HG03354 (cell line): ENCODE results near the gene GUCA2A.

ENCODE experiments used
- ATAC-seq: cut with Tn5 transposase; IDR thresholded peaks from one replicate; pipeline ENCODE4 v1.9.1; 2021; ENCODE audit warnings: mild to moderate bottlenecking; ENCODE audit not compliant: unreplicated experiment, poor library complexity, severe bottlenecking

GUCA2A gene

DNA sequence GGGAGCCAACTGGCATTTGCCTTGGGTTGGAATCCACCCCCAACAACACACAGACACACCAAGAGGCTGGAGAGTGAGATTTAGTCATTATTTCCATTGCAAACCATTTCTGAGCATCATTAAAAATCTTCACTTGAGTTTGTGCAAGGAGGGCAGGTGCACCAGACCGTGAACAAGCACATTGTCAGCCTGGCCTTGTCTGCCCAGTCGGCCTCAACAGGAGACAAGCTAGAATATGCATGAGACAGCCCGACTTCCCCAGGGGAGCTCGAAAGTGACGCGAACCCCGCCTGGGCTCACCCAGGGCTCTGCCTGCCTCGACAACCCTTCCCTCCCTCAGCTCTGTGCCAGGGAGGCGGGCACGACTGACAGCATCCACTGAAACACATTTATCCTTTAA lies 26.8 kb downstream of the GUCA2A start:
- no peak for ATAC-seq

DNA sequence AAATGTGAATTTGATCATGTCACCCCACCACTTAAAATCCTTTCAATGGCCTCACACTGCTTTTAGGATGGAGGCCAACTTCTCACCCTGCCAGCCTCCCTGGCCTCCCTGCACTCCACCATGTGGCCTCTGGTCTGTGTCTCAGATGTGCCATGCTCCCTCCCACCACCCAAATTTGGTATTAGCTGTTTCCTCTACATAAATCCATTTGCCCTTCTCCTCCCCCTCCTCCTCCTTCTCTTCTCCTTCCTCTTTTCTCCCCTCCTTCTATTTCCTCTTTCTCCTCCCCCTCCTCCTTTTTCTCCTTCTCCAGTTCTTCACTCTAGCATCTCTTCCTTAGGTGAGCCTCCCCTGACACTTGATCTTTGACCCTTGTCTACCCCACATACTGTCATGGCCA lies 28.1 kb downstream of the GUCA2A start:
- ATAC-seq, result no peak

DNA sequence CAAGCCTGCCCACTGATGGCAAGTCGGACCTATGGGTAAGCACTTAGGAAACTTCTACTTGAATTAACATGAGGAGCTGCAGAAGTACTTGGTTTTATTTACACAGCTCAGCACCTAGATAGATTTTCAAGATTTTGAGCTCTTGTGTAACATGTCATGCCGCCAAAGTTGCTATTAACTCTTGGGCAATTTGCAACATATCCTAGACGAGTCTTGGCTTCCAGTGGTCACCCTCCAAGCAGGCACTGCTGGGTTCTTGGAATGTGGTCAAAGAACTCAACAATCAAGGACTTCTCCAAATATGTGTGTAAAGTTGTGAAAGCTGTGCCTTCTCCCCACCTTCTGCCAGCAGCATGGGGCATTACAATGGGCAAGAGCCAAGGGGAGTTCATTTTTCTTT lies 29.1 kb downstream of the GUCA2A start:
- no peak for ATAC-seq

DNA sequence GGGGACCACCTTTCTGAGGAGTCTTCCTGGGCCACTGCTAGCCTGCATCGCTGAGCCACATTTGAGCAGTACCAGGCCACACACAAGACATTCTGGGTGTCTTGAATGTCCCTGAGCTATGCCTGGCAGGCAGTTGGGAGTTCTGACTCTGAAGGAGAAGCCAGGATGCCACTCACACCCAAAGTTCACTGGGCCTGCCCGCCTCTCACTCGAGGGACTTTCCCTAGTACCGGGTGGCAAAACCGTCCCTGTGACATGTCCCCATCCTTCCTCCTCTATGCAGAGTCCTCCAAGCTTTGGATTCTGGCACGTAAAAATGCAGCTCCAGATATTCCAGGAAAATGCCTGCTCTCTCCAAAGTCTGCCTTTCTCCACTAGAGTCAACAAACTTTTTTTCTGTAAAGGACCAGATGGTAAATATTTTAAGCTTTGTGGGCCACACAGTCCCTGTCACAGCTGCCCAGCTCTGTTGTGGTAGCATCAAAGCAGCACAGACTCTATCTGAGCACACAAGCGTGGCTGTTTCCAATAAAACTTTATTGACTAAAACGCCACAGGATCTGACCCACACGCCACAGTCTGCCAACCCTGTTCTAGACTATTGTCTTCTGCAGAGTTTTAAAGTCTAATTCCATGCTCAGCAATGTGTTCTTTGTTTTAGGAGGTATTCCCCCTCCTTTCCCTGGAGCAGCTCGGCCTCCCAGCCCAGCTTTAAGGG lies 30.6 kb downstream of the GUCA2A start:
- no peak for ATAC-seq

DNA sequence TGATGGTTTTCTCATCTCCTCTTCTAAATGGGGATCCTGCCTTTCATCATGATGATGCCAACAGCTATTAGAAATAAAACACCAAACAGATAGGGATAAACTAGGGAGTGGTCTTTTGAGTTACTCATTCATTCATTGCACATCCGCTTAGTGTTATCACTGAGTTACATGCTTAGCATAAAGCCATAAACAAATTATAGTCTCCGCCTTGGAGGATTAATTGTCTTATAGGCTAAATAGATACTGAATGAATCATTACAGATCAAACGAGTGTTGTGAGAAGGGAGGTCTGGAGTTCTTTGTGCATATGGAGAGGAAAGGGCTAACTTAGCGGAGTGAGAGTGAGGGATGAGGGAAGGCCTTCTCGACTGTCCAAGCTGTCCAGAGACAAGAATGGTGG lies 31.2 kb downstream of the GUCA2A start:
- ATAC-seq, result no peak

DNA sequence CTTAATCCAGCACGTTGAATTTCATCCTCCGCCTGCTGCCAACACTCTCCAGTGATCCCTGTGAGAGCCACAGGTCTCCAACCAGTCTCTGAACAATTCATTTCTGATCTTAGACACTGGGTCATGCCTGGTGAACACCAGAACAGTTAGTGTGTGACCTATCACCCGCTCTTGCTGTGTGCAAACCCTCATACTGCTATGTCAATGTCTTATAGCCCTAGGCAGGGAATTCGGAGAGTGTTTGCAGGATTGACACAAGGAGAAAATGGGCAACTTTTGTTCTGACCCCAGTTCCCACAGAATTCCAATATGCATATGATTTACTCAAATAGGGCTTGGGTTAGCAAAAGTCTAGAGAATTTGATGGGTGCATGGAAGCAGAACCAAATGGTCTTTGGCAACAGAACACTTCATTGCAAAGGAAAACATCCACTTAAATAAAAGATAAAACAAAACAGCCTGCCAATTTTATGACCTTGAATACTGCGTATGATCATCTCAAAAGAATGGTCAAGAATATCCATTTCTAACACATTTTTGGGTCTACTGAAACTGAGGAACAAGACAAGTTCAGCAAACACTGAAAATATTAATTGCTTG lies 34.4 kb downstream of the GUCA2A start:
- ATAC-seq, result no peak

DNA sequence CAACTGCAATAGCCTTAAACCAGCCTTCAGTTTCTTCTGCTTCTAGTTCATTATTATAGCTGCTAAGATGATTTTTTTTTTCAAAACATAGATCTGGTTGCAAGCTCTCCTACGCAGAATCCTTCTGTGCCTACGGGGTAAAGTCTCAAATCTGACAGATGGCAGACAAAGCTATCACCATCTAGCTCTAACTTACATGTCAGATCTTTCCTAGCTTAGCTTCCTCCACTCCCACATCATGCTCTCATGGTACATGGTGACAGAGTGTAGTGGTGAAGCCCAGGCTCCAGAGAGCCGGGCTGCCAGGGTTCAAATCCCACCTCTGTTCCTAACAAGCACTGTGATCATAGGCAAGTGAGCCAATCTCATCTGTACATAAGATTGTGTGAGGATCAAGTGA lies 35.6 kb downstream of the GUCA2A start:
- no peak for ATAC-seq

DNA sequence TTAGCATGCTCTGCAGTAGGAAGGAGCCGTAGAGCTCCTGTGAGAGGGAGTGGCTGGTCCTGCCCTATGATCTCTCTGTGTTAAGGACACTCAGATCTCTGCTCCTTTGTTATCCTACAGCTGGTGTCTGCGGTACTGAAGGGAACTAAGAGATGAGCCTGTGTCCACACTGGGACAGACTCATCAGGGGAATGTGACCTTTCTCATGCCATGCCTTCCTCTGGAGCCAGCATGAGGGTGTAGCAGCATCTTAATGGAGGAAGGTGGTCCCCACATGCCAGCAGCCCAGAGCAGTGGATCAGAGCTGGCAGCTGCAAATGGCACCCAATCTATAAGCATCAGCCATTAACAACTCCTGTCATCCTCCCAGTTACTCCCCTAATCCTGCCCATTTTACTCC lies 36.0 kb downstream of the GUCA2A start:
- no peak for ATAC-seq

DNA sequence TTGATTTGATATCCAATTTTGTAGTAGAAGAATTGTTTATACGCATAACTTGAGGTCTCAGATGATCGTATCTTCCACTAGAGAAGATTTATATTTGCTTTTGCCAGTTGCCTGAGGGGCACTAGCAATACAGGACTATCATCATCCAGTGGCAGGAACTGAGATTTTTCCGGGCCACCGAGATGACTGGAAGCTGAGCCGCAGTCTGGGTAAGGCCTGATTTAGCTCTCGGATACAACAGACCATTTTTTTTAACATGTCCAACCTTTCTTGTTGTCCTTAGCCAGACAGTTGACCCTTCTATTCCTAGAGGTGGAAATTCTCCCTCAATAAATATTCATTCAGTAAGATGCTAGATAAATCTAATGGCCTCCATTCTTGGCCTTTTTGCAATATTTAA lies 36.8 kb downstream of the GUCA2A start:
- no peak for ATAC-seq

DNA sequence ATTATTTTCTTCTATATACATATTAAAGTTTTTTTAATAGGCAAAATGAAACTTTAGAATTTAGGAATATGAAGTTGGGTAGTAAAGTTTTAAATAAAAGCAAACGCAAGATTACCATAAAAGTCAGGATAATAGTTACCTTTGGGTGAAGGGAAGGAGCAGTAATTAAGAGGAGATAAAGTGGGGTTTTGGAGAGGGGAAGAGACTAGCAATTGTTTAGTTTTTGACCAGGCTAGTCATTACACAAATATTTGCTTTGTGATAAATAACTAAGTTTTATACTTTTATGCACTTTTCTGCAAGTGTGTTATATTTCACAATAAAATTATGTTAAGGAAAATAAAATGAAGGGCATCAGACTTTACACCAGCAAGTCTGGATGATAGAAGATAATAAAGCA lies 39.0 kb downstream of the GUCA2A start:
- ATAC-seq, result no peak

DNA sequence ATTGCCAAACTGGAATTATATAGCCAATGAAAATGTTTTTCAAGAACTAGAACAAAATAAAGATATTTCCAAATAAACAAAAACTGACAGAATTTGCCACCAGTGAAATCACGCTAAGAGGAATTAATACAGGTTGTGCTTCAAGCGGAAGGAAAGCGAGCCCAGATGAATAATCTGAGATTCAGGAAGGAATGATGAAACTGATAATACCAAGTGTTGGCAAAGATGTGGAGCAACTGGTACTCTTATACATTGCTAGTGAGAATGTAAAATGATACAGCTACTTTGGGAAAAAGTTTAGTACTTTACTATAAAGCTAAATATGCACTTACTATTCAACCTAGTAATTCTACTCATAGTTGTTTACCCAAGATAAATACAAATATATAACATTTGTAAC lies 42.1 kb downstream of the GUCA2A start:
- no peak for ATAC-seq

DNA sequence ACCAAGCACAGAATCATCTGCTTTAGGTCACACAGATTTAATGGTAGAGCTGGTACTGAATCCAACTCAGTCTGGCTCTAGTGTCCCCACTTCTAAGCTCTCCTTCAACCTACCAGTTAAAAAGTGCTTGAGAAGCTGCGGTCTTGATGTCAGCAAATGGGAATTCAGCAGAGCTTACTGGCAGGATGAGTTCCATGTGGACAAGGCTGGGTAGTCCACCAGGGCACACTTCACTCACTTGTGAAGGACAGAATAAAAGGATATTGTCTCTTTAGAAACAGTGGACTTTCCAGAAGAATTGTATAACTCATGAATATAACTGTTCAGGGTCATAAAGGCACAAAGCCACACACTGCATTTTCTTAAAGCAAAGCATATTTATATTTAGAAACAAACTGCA lies 46.4 kb downstream of the GUCA2A start:
- ATAC-seq, result no peak

DNA sequence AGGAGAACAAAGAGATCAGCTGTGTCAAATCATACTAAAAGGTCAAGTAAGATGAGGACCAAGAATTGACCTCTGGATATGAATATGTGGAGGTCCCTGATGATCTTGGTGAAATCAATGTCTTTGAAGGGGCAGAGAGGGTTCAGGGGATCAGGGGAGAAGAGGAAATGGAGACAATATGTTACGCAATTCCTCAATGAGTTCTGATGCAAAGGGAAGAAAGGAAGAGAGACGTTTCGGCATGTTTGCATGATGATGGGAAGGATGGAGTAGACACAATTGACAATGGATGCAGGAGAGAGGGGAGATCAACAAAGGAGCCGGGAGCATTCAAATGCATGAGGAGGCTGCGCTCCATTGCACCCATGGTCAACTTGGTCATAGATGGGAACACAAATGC lies 47.3 kb downstream of the GUCA2A start:
- ATAC-seq, result no peak

DNA sequence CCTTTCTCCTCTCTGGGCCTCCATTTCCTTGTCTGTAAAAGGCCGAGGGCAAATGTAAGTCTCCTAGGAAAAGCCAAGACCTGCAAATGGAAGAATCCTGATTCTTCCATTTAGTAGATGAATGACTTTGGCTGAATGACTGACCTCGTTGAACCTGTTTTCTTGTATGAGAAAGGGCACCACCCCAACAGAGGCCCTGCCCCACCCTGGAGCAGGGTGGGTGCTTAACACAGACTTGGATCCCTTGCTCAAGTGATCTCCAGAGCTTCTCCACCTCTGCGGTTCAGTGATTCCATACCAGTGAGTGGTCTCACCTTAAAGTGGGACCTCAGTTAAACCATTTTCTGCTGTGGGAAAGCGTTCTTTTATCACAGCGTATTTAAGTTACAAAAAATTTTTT lies 50.3 kb downstream of the GUCA2A start:
- ATAC-seq, result no peak
